Measurements from ENCODE around the gene MACROD1.

MACROD1 gene

GRCh38 chr11:64020976-64021756 is 144.7 kb downstream of the MACROD1 start:
- H3K4me3 ChIP-seq (ENCODE audit: low read depth, low read length), result no peak overlapping the region
- no peak for TF ChIP-seq CTCF (IDR thresholded peaks at IDR 0.05; ENCODE audit: low read depth, low read length)

GRCh38 chr11:64019106-64020037 is 146.5 kb downstream of the MACROD1 start:
- no peak for TF ChIP-seq CTCF (IDR thresholded peaks at IDR 0.05; ENCODE audit: low read depth, low read length)
- H3K4me3 ChIP-seq (ENCODE audit: low read depth, low read length), result no peak overlapping the region

- H3K4me3 ChIP-seq (ENCODE audit: low read depth, low read length), result no peak overlapping the region
- TF ChIP-seq CTCF (IDR thresholded peaks at IDR 0.05; ENCODE audit: low read depth, low read length), result no peak
Measured at GRCh38 chr11:64018310-64018709, 147.6 kb downstream of the MACROD1 start.

GRCh38 chr11:64017945-64018224 is 148.0 kb downstream of the MACROD1 start:
- TF ChIP-seq CTCF (IDR thresholded peaks at IDR 0.05; ENCODE audit: low read depth, low read length), result no peak

GRCh38 chr11:64015935-64016845 is 149.7 kb downstream of the MACROD1 start:
- no peak for TF ChIP-seq CTCF (IDR thresholded peaks at IDR 0.05; ENCODE audit: low read depth, low read length)
- no peak overlapping the region for H3K4me3 ChIP-seq (ENCODE audit: low read depth, low read length)

More at GRCh38 chr11:64017945-64018224, 148.0 kb downstream of the MACROD1 start:
- H3K4me3 ChIP-seq (ENCODE audit: low read depth, low read length), result no peak overlapping the region

- no peak overlapping the region for H3K4me3 ChIP-seq (ENCODE audit: low read depth, low read length)
- TF ChIP-seq CTCF (IDR thresholded peaks at IDR 0.05; ENCODE audit: low read depth, low read length), result no peak
Measured at GRCh38 chr11:64015510-64015909, 150.4 kb downstream of the MACROD1 start.
